ENCODE results near the gene TMEM141. TPM values are rescaled to one million over a fixed set of nuclear protein-coding genes. Genes with fewer than 3 reads are reported as not detected.

TMEM141 gene
- total and polyA plus RNA-seq, 5 experiments from 2014 or later = 34.2 to 51.6 (median 40.5) TPM

GRCh38 chr9:136815422-136815782 is 24.3 kb downstream of the TMEM141 start:
- ATAC-seq = no peak
- no peaks in the 10 kb centered on the region for H3K27me3 Mint-ChIP-seq
- peak overlapping the region in 1 of 10 donors; percentile 31 for H3K27ac Mint-ChIP-seq
- no peaks in the 10 kb centered on the region for H3K9me3 Mint-ChIP-seq
- H3K36me3 Mint-ChIP-seq = peaks cover 0 to 24% (median 4%) of the 10 kb centered on the region in 3 donors
- no peak overlapping the region for H3K4me3 Mint-ChIP-seq
- H3K4me1 Mint-ChIP-seq = peaks cover 12 to 45% (median 38%) of the 10 kb centered on the region in 4 donors
- POLR2A ChIA-PET = no interaction called here
- peak in 1 of 10 donors; percentile 54 for DNase-seq

- Mint-ChIP-seq H3K9me3 (no peaks in the 10 kb centered on the region), H3K36me3 (peaks cover 0 to 24% (median 4%) of the 10 kb centered on the region in 3 donors), H3K4me1 (peaks cover 7 to 20% (median 11%) of the 10 kb centered on the region in 4 donors), H3K4me3 (peak overlapping the region in 5 of 10 donors; percentile 14 to 63 (median 31)), H3K27me3 (no peaks in the 10 kb centered on the region), H3K27ac (peak overlapping the region in 1 of 10 donors; percentile 78)
- DNase-seq (peak in 1 of 10 donors; percentile 43), ATAC-seq (no peak)
- POLR2A ChIA-PET = interaction anchor here (0.6 to 1.5 kb wide), 4 partner anchors 21 to 200 kb away, joined by 3 to 6 read pairs (median 3); no protein-coding TSS in a partner anchor
These were observed 30.1 kb downstream of the TMEM141 start for GRCh38 chr9:136820971-136821825.

- no peak for ATAC-seq
- H3K4me1 Mint-ChIP-seq = peaks cover 6 to 17% (median 10%) of the 10 kb centered on the region in 4 donors
- peak in 1 of 10 donors; percentile 53 for DNase-seq
- no peaks in the 10 kb centered on the region for H3K27me3 Mint-ChIP-seq
- POLR2A ChIA-PET = interaction anchor here (0.6 to 1.5 kb wide), 5 partner anchors 17 to 199 kb away, joined by 3 to 6 read pairs (median 3); no protein-coding TSS in a partner anchor
- H3K4me3 Mint-ChIP-seq = peak overlapping the region in 1 of 10 donors; percentile 56
- H3K36me3 Mint-ChIP-seq = peaks cover 0 to 21% (median 3%) of the 10 kb centered on the region in 3 donors
- H3K9me3 Mint-ChIP-seq = no peaks in the 10 kb centered on the region
- H3K27ac Mint-ChIP-seq = no peak overlapping the region
These were observed 30.8 kb downstream of the TMEM141 start for GRCh38 chr9:136821826-136822544.

- no peaks in the 10 kb centered on the region for H3K9me3 Mint-ChIP-seq
- no peaks in the 10 kb centered on the region for H3K27me3 Mint-ChIP-seq
- H3K4me1 Mint-ChIP-seq = peaks cover 5 to 15% (median 10%) of the 10 kb centered on the region in 4 donors
- ATAC-seq = no peak
- H3K27ac Mint-ChIP-seq = no peak overlapping the region
- POLR2A ChIA-PET = interaction anchor here (0.6 to 1.1 kb wide), 5 partner anchors 9 to 721 kb away, joined by 3 to 6 read pairs (median 3); no protein-coding TSS in a partner anchor
- H3K36me3 Mint-ChIP-seq = peaks cover 0 to 19% (median 1%) of the 10 kb centered on the region in 3 donors
- DNase-seq = peak in 1 of 10 donors; percentile 53
- no peak overlapping the region for H3K4me3 Mint-ChIP-seq
These were observed 32.2 kb downstream of the TMEM141 start for GRCh38 chr9:136823136-136824046.

- DNase-seq = peak in 1 of 10 donors; percentile 52
- H3K36me3 Mint-ChIP-seq = peaks cover 0 to 22% (median 6%) of the 10 kb centered on the region in 3 donors
- H3K4me1 Mint-ChIP-seq = peaks cover 5 to 9% (median 8%) of the 10 kb centered on the region in 4 donors
- no peak overlapping the region for H3K27ac Mint-ChIP-seq
- H3K4me3 Mint-ChIP-seq = no peak overlapping the region
- H3K27me3 Mint-ChIP-seq = no peaks in the 10 kb centered on the region
- POLR2A ChIA-PET = no interaction called here
- H3K9me3 Mint-ChIP-seq = no peaks in the 10 kb centered on the region
- no peak for ATAC-seq
These were observed 33.5 kb downstream of the TMEM141 start for GRCh38 chr9:136824496-136825225.

DNA sequence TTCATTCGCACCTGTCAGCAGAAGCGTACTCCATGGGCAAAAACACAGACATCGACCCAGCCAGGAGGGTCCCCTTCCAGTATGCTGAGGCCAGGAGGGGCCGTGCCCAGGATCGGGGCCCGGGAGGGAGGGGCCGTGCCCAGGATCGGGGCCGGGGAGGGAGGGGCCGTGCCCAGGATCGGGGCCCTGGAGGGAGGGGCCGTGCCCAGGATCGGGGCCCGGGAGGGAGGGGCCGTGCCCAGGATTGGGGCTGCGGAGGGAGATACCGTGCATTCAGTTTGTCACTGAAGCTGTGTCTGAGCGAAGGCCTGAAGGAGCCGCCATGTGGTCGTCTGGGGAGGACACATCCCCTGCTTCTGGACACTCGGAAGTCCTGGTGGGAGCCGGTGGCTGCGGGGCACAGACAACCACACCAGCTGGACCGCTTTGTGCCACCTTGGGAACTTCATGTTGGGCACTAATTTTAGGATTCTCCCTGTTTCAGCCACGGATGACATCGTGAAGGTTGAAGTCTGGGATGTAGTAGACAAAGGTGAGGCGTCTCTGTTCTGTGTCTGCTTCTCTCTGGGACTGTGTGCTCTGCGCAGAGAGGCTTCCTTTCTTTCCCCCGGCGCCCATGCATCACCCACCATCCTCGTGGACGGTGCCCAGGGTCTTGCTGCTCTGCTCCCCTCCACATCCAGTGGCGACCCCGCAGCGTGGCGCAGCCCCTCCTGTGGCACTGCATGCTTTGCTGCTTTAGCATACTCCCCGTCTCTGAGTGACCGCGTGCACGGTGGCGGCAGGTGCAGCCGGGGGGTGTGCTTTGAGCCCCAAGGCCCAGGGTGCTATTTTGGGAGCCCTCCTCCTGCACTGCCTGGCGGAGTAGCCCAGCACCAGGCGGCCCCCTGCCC is 34.4 kb downstream of the TMEM141 start:
- Mint-ChIP-seq H3K9me3 (no peaks in the 10 kb centered on the region), H3K4me3 (no peak overlapping the region), H3K36me3 (peaks cover 0 to 26% (median 6%) of the 10 kb centered on the region in 3 donors), H3K27me3 (no peaks in the 10 kb centered on the region), H3K4me1 (peaks cover 5 to 8% (median 7%) of the 10 kb centered on the region in 4 donors), H3K27ac (no peak overlapping the region)
- ATAC-seq = no peak
- peak in 1 of 10 donors; percentile 34 for DNase-seq
- POLR2A ChIA-PET = no interaction called here

DNA sequence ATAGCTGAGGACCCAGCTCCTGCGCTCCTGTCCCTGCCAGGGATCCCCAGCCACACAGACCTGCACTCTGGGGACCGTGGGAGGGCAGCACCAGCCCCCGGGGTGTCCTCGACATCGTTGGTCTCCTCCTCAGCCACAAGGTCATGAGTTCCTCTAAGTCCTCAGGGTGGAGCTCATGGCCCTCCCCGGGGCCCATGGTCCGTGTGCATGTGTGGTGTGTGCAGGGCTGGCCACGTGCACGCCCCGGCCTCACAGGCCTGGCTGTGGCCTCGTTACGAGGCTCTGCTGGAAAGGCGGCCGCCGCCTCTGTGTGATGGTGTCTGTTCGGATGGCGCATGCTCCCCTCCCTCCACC is 35.0 kb downstream of the TMEM141 start:
- POLR2A ChIA-PET = no interaction called here
- peak in 1 of 10 donors; percentile 49 for DNase-seq

GRCh38 chr9:136826703-136827582 is 35.8 kb downstream of the TMEM141 start:
- ATAC-seq = no peak
- Mint-ChIP-seq H3K27ac (no peak overlapping the region), H3K27me3 (no peaks in the 10 kb centered on the region), H3K4me3 (no peak overlapping the region), H3K36me3 (peaks cover 0 to 33% (median 6%) of the 10 kb centered on the region in 3 donors), H3K9me3 (no peaks in the 10 kb centered on the region), H3K4me1 (peaks cover 0 to 2% (median 0%) of the 10 kb centered on the region in 4 donors)
- DNase-seq = peak in 1 of 10 donors; percentile 52
- POLR2A ChIA-PET = no interaction called here

More for the DNA sequence above, 35.0 kb downstream of the TMEM141 start:
- Mint-ChIP-seq H3K36me3 (peaks cover 0 to 28% (median 6%) of the 10 kb centered on the region in 3 donors), H3K4me3 (no peak overlapping the region), H3K9me3 (no peaks in the 10 kb centered on the region), H3K4me1 (peaks cover 0 to 2% (median 1%) of the 10 kb centered on the region in 4 donors), H3K27ac (no peak overlapping the region), H3K27me3 (no peaks in the 10 kb centered on the region)
- no peak for ATAC-seq

DNA sequence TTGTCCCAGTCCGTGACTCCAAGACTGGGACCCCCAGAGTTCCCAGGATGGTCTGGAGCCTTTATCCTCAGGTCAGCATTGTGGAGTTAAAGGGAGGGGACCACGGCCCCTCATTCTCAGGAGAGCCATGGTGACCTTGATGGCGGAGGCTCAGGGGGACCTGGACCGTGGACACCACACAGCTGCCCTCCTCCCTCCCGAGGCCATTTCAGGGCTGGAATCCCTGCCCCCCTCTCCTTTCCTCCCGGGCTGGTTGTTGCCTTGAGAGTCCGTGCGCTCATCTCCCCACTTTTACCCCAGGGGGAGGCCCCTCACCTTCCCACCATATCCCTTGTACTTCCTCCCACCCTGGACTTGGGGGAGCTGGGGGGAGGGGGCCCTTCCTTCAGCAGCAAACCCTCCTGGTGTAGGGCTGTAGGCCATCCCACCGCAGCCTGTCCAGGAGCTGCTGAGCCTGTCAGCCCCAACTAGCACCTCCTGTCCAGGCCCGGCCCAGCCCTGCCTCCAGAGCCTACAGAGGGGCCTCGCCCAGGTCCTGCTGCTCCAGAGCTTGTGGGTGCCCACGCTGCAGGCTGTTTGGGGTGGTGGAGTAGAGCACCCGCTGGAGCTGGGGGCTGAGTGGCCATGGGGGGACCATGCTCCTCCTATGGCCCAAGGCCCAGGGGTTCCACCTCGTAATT is 36.8 kb downstream of the TMEM141 start:
- POLR2A ChIA-PET = interaction anchor here (1.9 kb wide), 1 partner anchor 20 kb away, joined by 6 read pairs; the partner anchor contains the start of gene RABL6
- no peaks in the 10 kb centered on the region for H3K9me3 Mint-ChIP-seq
- no peaks in the 10 kb centered on the region for H3K27me3 Mint-ChIP-seq
- ATAC-seq = no peak
- no peak overlapping the region for H3K27ac Mint-ChIP-seq
- H3K36me3 Mint-ChIP-seq = peaks cover 0 to 36% (median 7%) of the 10 kb centered on the region in 3 donors
- H3K4me3 Mint-ChIP-seq = no peak overlapping the region
- DNase-seq = peak in 1 of 10 donors; percentile 45
- peaks cover 0 to 2% (median 0%) of the 10 kb centered on the region in 4 donors for H3K4me1 Mint-ChIP-seq

Measured in naive thymus-derived CD8-positive, alpha-beta T cell (primary cell).